ENCODE results near the gene LHPP. TPM values are rescaled to one million over a fixed set of nuclear protein-coding genes. Genes with fewer than 3 reads are reported as not detected.

Gene LHPP
- total RNA-seq, 1 donor from 2014 or later: 16.2 TPM

GRCh38 chr10:124482236-124482800, 20.7 kb downstream of the LHPP start:
- ATAC-seq (no peak), DNase-seq (no peak)
- H3K27ac ChIP-seq: no peak overlapping the region
- H3K36me3 ChIP-seq: no peaks in the 10 kb centered on the region
- no peak for TF ChIP-seq CTCF (IDR thresholded peaks at IDR 0.05)
- no peaks in the 10 kb centered on the region for H3K27me3 ChIP-seq
- H3K4me1 ChIP-seq: no peaks in the 10 kb centered on the region
- H3K9me3 ChIP-seq: no peaks in the 10 kb centered on the region
- H3K4me3 ChIP-seq: no peak overlapping the region
- intact Hi-C loops (cut with DNase I): no loop called here

- intact Hi-C loops (cut with DNase I): no loop called here
Measured at GRCh38 chr10:124482876-124483275, 21.3 kb downstream of the LHPP start.

GRCh38 chr10:124484031-124484430, 22.4 kb downstream of the LHPP start:
- H3K36me3 ChIP-seq: no peaks in the 10 kb centered on the region
- H3K27ac ChIP-seq: no peak overlapping the region
- no peak overlapping the region for H3K4me3 ChIP-seq
- H3K4me1 ChIP-seq: no peaks in the 10 kb centered on the region
- H3K27me3 ChIP-seq: no peaks in the 10 kb centered on the region
- DNase-seq (no peak), ATAC-seq (no peak)
- intact Hi-C loops (cut with DNase I): no loop called here
- no peaks in the 10 kb centered on the region for H3K9me3 ChIP-seq
- TF ChIP-seq CTCF (IDR thresholded peaks at IDR 0.05): no peak

More at GRCh38 chr10:124482876-124483275, 21.3 kb downstream of the LHPP start:
- H3K9me3 ChIP-seq: no peaks in the 10 kb centered on the region
- no peak for ATAC-seq
- H3K27ac ChIP-seq: no peak overlapping the region
- H3K4me1 ChIP-seq: no peaks in the 10 kb centered on the region
- H3K36me3 ChIP-seq: no peaks in the 10 kb centered on the region
- no peak for DNase-seq
- no peak for TF ChIP-seq CTCF (IDR thresholded peaks at IDR 0.05)
- no peak overlapping the region for H3K4me3 ChIP-seq
- no peaks in the 10 kb centered on the region for H3K27me3 ChIP-seq

- Histone ChIP-seq H3K4me3 (no peak overlapping the region), H3K4me1 (no peaks in the 10 kb centered on the region), H3K36me3 (no peaks in the 10 kb centered on the region), H3K9me3 (no peaks in the 10 kb centered on the region), H3K27ac (no peak overlapping the region), H3K27me3 (no peaks in the 10 kb centered on the region)
- ATAC-seq (no peak), DNase-seq (no peak)
- intact Hi-C loops (cut with DNase I): no loop called here
- no peak for TF ChIP-seq CTCF (IDR thresholded peaks at IDR 0.05)
Measured at GRCh38 chr10:124484661-124485060, 23.0 kb downstream of the LHPP start.

- no peaks in the 10 kb centered on the region for H3K36me3 ChIP-seq
- no peaks in the 10 kb centered on the region for H3K4me1 ChIP-seq
- no peak for TF ChIP-seq CTCF (IDR thresholded peaks at IDR 0.05)
- ATAC-seq (no peak), DNase-seq (no peak)
- no peak overlapping the region for H3K4me3 ChIP-seq
- H3K9me3 ChIP-seq: no peaks in the 10 kb centered on the region
- H3K27ac ChIP-seq: no peak overlapping the region
- intact Hi-C loops (cut with DNase I): no loop called here
- H3K27me3 ChIP-seq: no peaks in the 10 kb centered on the region
Measured at GRCh38 chr10:124486635-124487034, 25.0 kb downstream of the LHPP start.

- no peak for TF ChIP-seq CTCF (IDR thresholded peaks at IDR 0.05)
- intact Hi-C loops (cut with DNase I): no loop called here
- Histone ChIP-seq H3K4me3 (no peak overlapping the region), H3K36me3 (no peaks in the 10 kb centered on the region), H3K9me3 (no peaks in the 10 kb centered on the region), H3K27me3 (no peaks in the 10 kb centered on the region), H3K27ac (no peak overlapping the region), H3K4me1 (no peaks in the 10 kb centered on the region)
- no peak for DNase-seq
- ATAC-seq: no peak
Measured at GRCh38 chr10:124491105-124491504, 29.5 kb downstream of the LHPP start.

All from upper lobe of right lung (tissue), 1 donor.